Measurements from ENCODE around the gene TRAF3.

TRAF3 gene

GRCh38 chr14:102883554-102883953, 106.3 kb downstream of the TRAF3 start:
- no peak for TF ChIP-seq CTCF (IDR thresholded peaks at IDR 0.05; ENCODE audit: low read depth, low read length)
- no peak for DNase-seq (ENCODE audit: low read depth, low spot score)
- in situ Hi-C loops (cut with HindIII; ENCODE audit: low sequenced_read_pairs), result no loop called here
- no peak overlapping the region for H3K4me3 ChIP-seq (ENCODE audit: low read depth, low read length)

- H3K4me3 ChIP-seq (ENCODE audit: low read depth, low read length), result no peak overlapping the region
- no peak for TF ChIP-seq CTCF (IDR thresholded peaks at IDR 0.05; ENCODE audit: low read depth, low read length)
- no peak for DNase-seq (ENCODE audit: low read depth, low spot score)
- in situ Hi-C loops (cut with HindIII; ENCODE audit: low sequenced_read_pairs), result no loop called here
These were observed 108.6 kb downstream of the TRAF3 start for GRCh38 chr14:102885737-102886447.

- no peak overlapping the region for H3K4me3 ChIP-seq (ENCODE audit: low read depth, low read length)
- no peak for TF ChIP-seq CTCF (IDR thresholded peaks at IDR 0.05; ENCODE audit: low read depth, low read length)
- DNase-seq (ENCODE audit: low read depth, low spot score), result no peak
- in situ Hi-C loops (cut with HindIII; ENCODE audit: low sequenced_read_pairs), result no loop called here
These were observed 111.5 kb downstream of the TRAF3 start for GRCh38 chr14:102888748-102889147.

GRCh38 chr14:102889615-102890014, 112.4 kb downstream of the TRAF3 start:
- no peak overlapping the region for H3K4me3 ChIP-seq (ENCODE audit: low read depth, low read length)
- TF ChIP-seq CTCF (IDR thresholded peaks at IDR 0.05; ENCODE audit: low read depth, low read length), result no peak
- DNase-seq (ENCODE audit: low read depth, low spot score), result no peak
- in situ Hi-C loops (cut with HindIII; ENCODE audit: low sequenced_read_pairs), result no loop called here

- in situ Hi-C loops (cut with HindIII; ENCODE audit: low sequenced_read_pairs), result no loop called here
- DNase-seq (ENCODE audit: low read depth, low spot score), result no peak
- H3K4me3 ChIP-seq (ENCODE audit: low read depth, low read length), result no peak overlapping the region
- no peak for TF ChIP-seq CTCF (IDR thresholded peaks at IDR 0.05; ENCODE audit: low read depth, low read length)
These were observed 113.9 kb downstream of the TRAF3 start for GRCh38 chr14:102891111-102891510.

GRCh38 chr14:102891556-102891955, 114.3 kb downstream of the TRAF3 start:
- no peak overlapping the region for H3K4me3 ChIP-seq (ENCODE audit: low read depth, low read length)
- in situ Hi-C loops (cut with HindIII; ENCODE audit: low sequenced_read_pairs), result no loop called here
- DNase-seq (ENCODE audit: low read depth, low spot score), result peak; percentile 76
- TF ChIP-seq CTCF (IDR thresholded peaks at IDR 0.05; ENCODE audit: low read depth, low read length), result no peak

All from astrocyte of the spinal cord (primary cell).